GM12878 (cell line): ENCODE data around the gene ANAPC4. TPM values are rescaled to one million over a fixed set of nuclear protein-coding genes. Genes with fewer than 3 reads are reported as not detected.

Experiments
- ATF3 ChIP-seq: IDR thresholded peaks from 2 replicates; pipeline ENCODE4 v1.6.1; 2011; ENCODE audit warnings: low read depth, mild to moderate bottlenecking, low read length, moderate library complexity, borderline replicate concordance; ENCODE audit errors: extremely low read depth
- CEBPB ChIP-seq, 2 experiments: fragments of 150-350 bp in 1 of 2; IDR thresholded peaks; 2 replicates each; pipeline ENCODE4 v1.6.1; 2012 to 2014; ENCODE audit warnings: low read depth in 2 of 2, low read length in 2 of 2, borderline replicate concordance in 1 of 2, inconsistent platforms in 1 of 2
- EGR1 ChIP-seq, 2 experiments: IDR thresholded peaks; 1 replicate in 1 of 2; 2 replicates in 1 of 2; pipeline ENCODE4 v1.6.1; 2011 to 2012; ENCODE audit warnings: low read depth in 2 of 2, low read length in 2 of 2, borderline replicate concordance in 1 of 2, mild to moderate bottlenecking in 1 of 2, moderate library complexity in 1 of 2
- GABPA ChIP-seq: IDR thresholded peaks from 2 replicates; pipeline ENCODE4 v1.6.1; 2014; ENCODE audit warnings: antibody characterized with exemption, low read depth, mild to moderate bottlenecking, inconsistent platforms
- IKZF1 ChIP-seq: fragments of 450-650 bp; conservative IDR thresholded peaks from 2 replicates; pipeline ENCODE4 v1.6.1; 2017; ENCODE audit warnings: antibody characterized with exemption, mild to moderate bottlenecking
- NFYA ChIP-seq: IDR thresholded peaks from 2 replicates; pipeline ENCODE4 v1.6.1; 2011; ENCODE audit warnings: low read depth, mild to moderate bottlenecking, low read length, improper control_type of control experiment, borderline replicate concordance
- NKRF ChIP-seq: fragments of 450-650 bp; conservative IDR thresholded peaks from 2 replicates; pipeline ENCODE4 v1.6.1; 2017; ENCODE audit warnings: mild to moderate bottlenecking, moderate library complexity
- NR2C1 ChIP-seq: fragments of 450-650 bp; IDR thresholded peaks from 2 replicates; pipeline ENCODE4 v1.6.1; 2017; ENCODE audit warnings: antibody characterized with exemption, mild to moderate bottlenecking, moderate library complexity
- NRF1 ChIP-seq: conservative IDR thresholded peaks from 2 replicates; pipeline ENCODE4 v1.6.1; 2011; ENCODE audit warnings: mild to moderate bottlenecking, low read depth, low read length, improper control_type of control experiment
- PBX3 ChIP-seq: IDR thresholded peaks from 2 replicates; pipeline ENCODE4 v1.6.1; 2011; ENCODE audit warnings: mild to moderate bottlenecking, low read depth, low read length, moderate library complexity; ENCODE audit not compliant: insufficient replicate concordance
- RCOR1 ChIP-seq: conservative IDR thresholded peaks from 2 replicates; pipeline ENCODE4 v1.6.1; 2012; ENCODE audit warnings: low read depth, low read length, improper control_type of control experiment
- REST ChIP-seq: IDR thresholded peaks from 2 replicates; pipeline ENCODE4 v1.6.1; 2012; ENCODE audit warnings: mild to moderate bottlenecking, low read depth, low read length
- TCF3 ChIP-seq: IDR thresholded peaks from 2 replicates; pipeline ENCODE4 v1.6.1; 2012; ENCODE audit warnings: low read depth, mild to moderate bottlenecking, low read length, borderline replicate concordance; ENCODE audit not compliant: insufficient read depth
- TCF7 ChIP-seq: IDR thresholded peaks from 2 replicates; pipeline ENCODE4 v1.6.1; 2014; ENCODE audit warnings: antibody characterized with exemption, borderline replicate concordance
- ZBTB40 ChIP-seq: fragments of 450-650 bp; IDR thresholded peaks from 2 replicates; pipeline ENCODE4 v1.6.1; 2016; ENCODE audit warnings: mild to moderate bottlenecking, moderate library complexity, borderline replicate concordance
- ZZZ3 ChIP-seq: IDR thresholded peaks from 2 replicates; pipeline ENCODE4 v1.6.1; 2011; ENCODE audit warnings: low read depth; ENCODE audit not compliant: control insufficient read depth, insufficient read length
- polyA plus RNA-seq, 11 experiments: library from polyadenylated mRNA; depleted of rRNA in 4 of 11; unstranded in 6 of 11; stranded (reverse) in 5 of 11; fragments of >200 nt; fragmentation: Nextera tagmentation in 4 of 11; fragmentation: Illumina TruSeq in 1 of 11; extraction: Ambion mirVana in 4 of 11; extraction: Trizol in 1 of 11; gene quantifications; 1 replicate in 1 of 11; 2 replicates in 10 of 11; pipeline versions ENCODE4 v1.2.1 to v1.2.3, GENCODE V29; 2011 to 2016; ENCODE audit warnings: inconsistent platforms in 2 of 11, missing spikeins in 2 of 11, low read depth in 1 of 11
- total RNA-seq, 4 experiments: library from RNA; depleted of rRNA in 3 of 4; stranded (reverse); fragments of >200 nt in 3 of 4; fragmentation: Illumina TruSeq in 1 of 4; extraction: Trizol in 1 of 4; gene quantifications; 2 replicates each; pipeline versions ENCODE4 v1.2.1 to v1.2.3, GENCODE V29; 2013 to 2021

The ANAPC4 gene
- total and polyA plus RNA-seq, 10 of the 15 experiments (the other 5 are each of a cell fraction or from before 2014, with no cell fraction given), result 16.3 to 50.2 (median 29.9) TPM

GRCh38 chr4:25376754-25377571 is at the start of gene ANAPC4 (continued):
- TF ChIP-seq IKZF1 (peak; percentile 64), ZBTB40 (no peak), ZZZ3 (no peak), NR2C1 (no peak), NKRF (peak; percentile 66), NRF1 (no peak), TCF3 (no peak), REST (0 out of 2 replicates have a peak, but pooled peaks have one; percentile 18), RCOR1 (0 out of 2 replicates have a peak, but pooled peaks have one; percentile 32), ATF3 (no peak), GABPA (0 out of 2 replicates have a peak, but pooled peaks have one; percentile 16), TCF7 (no peak), PBX3 (no peak), CEBPB (IDR thresholded peaks at IDR 0.05; ENCODE audit: borderline replicate concordance in 1 of 2, low read depth in 2 of 2, low read length in 2 of 2) (no peak), NFYA (no peak), EGR1 (IDR thresholded peaks at IDR 0.05; ENCODE audit: borderline replicate concordance in 1 of 2, low read depth in 2 of 2, low read length in 2 of 2) (no peak; a peak in 1 of 3 replicates)
